SIG-M5 (cell line): ENCODE results near the gene KLC3.
"Not testable (repeated sequence)": the region's sequence is repeated elsewhere in the genome, so short reads cannot be mapped to it uniquely, and the experiment has no call there.

Source experiments
- DNase-seq: peaks from one replicate; lab custom pipeline; 2025; lab: John Stamatoyannopoulos, UW

The KLC3 gene

GRCh38 chr19:45340232-45340898 is at the start of gene KLC3:
Gene KLC3 (plus strand): TSS chr19:45340750. CDS start chr19:45345542, 4,792 bp downstream.
- DNase-seq = no peak

- no peak for DNase-seq
Measured at GRCh38 chr19:45291834-45292233, 48.7 kb upstream of the KLC3 start.

GRCh38 chr19:45293682-45294081 is 46.9 kb upstream of the KLC3 start:
- DNase-seq = no peak

- DNase-seq = no peak
Measured at GRCh38 chr19:45294291-45295029, 46.1 kb upstream of the KLC3 start.

GRCh38 chr19:45295873-45296272 is 44.7 kb upstream of the KLC3 start:
- no peak for DNase-seq

GRCh38 chr19:45296355-45296754 is 44.2 kb upstream of the KLC3 start:
- peak; percentile 20 for DNase-seq

GRCh38 chr19:45297674-45298073 is 42.9 kb upstream of the KLC3 start:
- DNase-seq = no peak

- DNase-seq = no peak
Measured at GRCh38 chr19:45298264-45298663, 42.3 kb upstream of the KLC3 start.

GRCh38 chr19:45299719-45300118 is 40.8 kb upstream of the KLC3 start:
- DNase-seq = no peak

GRCh38 chr19:45302416-45302815 is 38.1 kb upstream of the KLC3 start:
- no peak for DNase-seq

GRCh38 chr19:45303269-45304060 is 37.1 kb upstream of the KLC3 start:
- no peak for DNase-seq

- DNase-seq = no peak
Measured at GRCh38 chr19:45304141-45304926, 36.2 kb upstream of the KLC3 start.

- no peak for DNase-seq
Measured at GRCh38 chr19:45305007-45305406, 35.5 kb upstream of the KLC3 start.

GRCh38 chr19:45305421-45305820 is 35.1 kb upstream of the KLC3 start:
- DNase-seq = no peak

- no peak for DNase-seq
Measured at GRCh38 chr19:45306040-45306439, 34.5 kb upstream of the KLC3 start.

- DNase-seq = no peak
Measured at GRCh38 chr19:45306518-45307027, 34.0 kb upstream of the KLC3 start.

GRCh38 chr19:45307361-45307760 is 33.2 kb upstream of the KLC3 start:
- no peak for DNase-seq

- not testable (repeated sequence) for DNase-seq
Measured at GRCh38 chr19:45309322-45309721, 31.2 kb upstream of the KLC3 start.

- DNase-seq = no peak
Measured at GRCh38 chr19:45311621-45312020, 28.9 kb upstream of the KLC3 start.

GRCh38 chr19:45312285-45312684 is 28.3 kb upstream of the KLC3 start:
- DNase-seq = not testable (repeated sequence)

- DNase-seq = no peak
Measured at GRCh38 chr19:45314708-45315245, 25.8 kb upstream of the KLC3 start.
